Central memory CD8-positive, alpha-beta T cell (primary cell): ENCODE measurements around the gene FBXO48.

ENCODE experiments used
- ATAC-seq: fragments of 150-1000 bp; cut with Tn5 transposase; replicated peaks from 2 replicates; pipeline ENCODE4 v1.10.0; 2022; ENCODE audit warnings: mild to moderate bottlenecking, moderate FRiP score, moderate number of reproducible peaks; ENCODE audit not compliant: poor library complexity, severe bottlenecking; ENCODE audit errors: extremely low read depth
- DNase-seq, 2 donors: peaks; one replicate each; pipeline ENCODE4 v3.0.0; 2021; ENCODE audit warnings: low spot score in 2 of 2
- H3K27ac Mint-ChIP-seq: one replicate; pipeline ENCODE4 v1.8.0; 2022; ENCODE audit warnings: low read depth, mild to moderate bottlenecking, moderate library complexity, mixed read lengths
- H3K27me3 Mint-ChIP-seq: one replicate; pipeline ENCODE4 v1.8.0; 2022; ENCODE audit warnings: mixed read lengths
- H3K36me3 Mint-ChIP-seq: one replicate; pipeline ENCODE4 v1.8.0; 2022; ENCODE audit warnings: mild to moderate bottlenecking, moderate library complexity, mixed read lengths; ENCODE audit not compliant: insufficient read depth
- H3K4me1 Mint-ChIP-seq: one replicate; pipeline ENCODE4 v1.8.0; 2022; ENCODE audit warnings: mixed read lengths
- H3K4me3 Mint-ChIP-seq: one replicate; pipeline ENCODE4 v1.8.0; 2022; ENCODE audit warnings: mild to moderate bottlenecking, moderate library complexity, mixed read lengths
- H3K9me3 Mint-ChIP-seq: one replicate; pipeline ENCODE4 v1.8.0; 2022; ENCODE audit warnings: mixed read lengths

The FBXO48 gene, protein sequence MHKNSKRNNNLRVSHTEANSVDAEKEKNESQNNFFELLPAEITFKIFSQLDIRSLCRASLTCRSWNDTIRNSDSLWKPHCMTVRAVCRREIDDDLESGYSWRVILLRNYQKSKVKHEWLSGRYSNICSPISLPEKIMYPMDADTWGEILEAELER

DNA sequence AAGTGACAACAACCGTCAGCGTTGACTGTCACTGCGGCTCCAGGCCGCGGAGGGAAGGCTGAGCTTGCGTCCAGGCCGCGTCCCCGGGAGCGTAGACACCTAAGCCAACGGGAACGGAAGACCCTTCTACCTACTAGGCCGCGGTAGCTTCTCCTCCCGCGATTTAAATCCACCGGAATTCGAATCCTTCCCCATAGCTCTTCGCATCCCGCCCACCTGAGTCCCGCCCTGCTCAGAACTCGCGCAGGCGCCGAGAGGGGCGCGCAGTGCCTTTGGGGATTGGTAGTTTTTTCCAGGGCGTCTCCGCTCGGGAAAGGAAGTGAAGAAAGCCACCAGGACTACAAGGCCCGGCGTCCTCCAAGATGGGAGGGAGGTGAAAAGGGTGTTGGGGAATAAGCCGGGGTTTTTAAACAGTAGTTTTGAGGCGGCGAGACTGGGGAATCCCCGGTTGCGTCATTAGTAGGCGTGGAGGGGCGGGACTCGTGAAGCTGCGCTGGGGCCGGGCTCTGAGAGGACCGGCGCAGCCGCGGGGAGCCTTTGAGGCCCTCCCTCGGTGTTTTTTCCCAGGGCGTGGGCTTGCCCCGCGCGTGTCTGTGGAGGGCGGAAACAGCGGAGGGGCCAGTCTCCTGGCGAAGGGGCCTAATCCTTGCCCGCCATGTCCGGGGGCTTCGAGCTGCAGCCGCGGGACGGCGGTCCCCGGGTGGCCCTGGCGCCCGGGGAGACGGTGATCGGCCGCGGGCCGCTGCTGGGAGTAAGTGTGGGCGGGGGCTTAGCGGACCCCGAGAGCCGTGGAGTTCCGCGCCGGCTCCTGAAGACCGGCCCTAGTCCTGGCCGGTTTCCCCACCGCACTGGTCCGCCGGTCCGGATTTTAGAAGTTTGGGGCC, at the start of gene FBXO48, which contains the start of gene APLF:
Gene FBXO48 (minus strand): TSS at position 218 of the 884 bp plus-strand sequence. CDS start 2,149 bp downstream, outside the sequence.
Gene APLF (plus strand): TSS at position 509 of the 884 bp plus-strand sequence. CDS start 147 bp downstream, at position 656.
- no peaks in the 10 kb centered on the region for H3K9me3 Mint-ChIP-seq
- H3K27ac Mint-ChIP-seq, result peak within 1 kb of the TSS; percentile 96
- peaks cover 44% of the 10 kb centered on the region for H3K4me1 Mint-ChIP-seq

GRCh38 chr2:68516051-68516955, 49.2 kb upstream of the FBXO48 start:
- H3K27ac Mint-ChIP-seq, result no peak overlapping the region

More for the DNA sequence above, at the start of gene FBXO48, which contains the start of gene APLF:
- Mint-ChIP-seq H3K36me3 (peaks cover 17% of the 10 kb centered on the region), H3K4me3 (peak within 1 kb of the TSS; percentile 96), H3K27me3 (no peaks in the 10 kb centered on the region)
- ATAC-seq (peak; percentile 88), DNase-seq (peak; percentile 96 to 99)

GRCh38 chr2:68514316-68514929, 47.3 kb upstream of the FBXO48 start:
- ATAC-seq, result no peak
- H3K4me3 Mint-ChIP-seq, result no peak overlapping the region
- no peaks in the 10 kb centered on the region for H3K36me3 Mint-ChIP-seq
- H3K4me1 Mint-ChIP-seq, result no peaks in the 10 kb centered on the region
- no peak overlapping the region for H3K27ac Mint-ChIP-seq
- DNase-seq, result no peak
- no peaks in the 10 kb centered on the region for H3K9me3 Mint-ChIP-seq
- no peaks in the 10 kb centered on the region for H3K27me3 Mint-ChIP-seq

More at GRCh38 chr2:68516051-68516955, 49.2 kb upstream of the FBXO48 start:
- DNase-seq (no peak), ATAC-seq (no peak)
- Mint-ChIP-seq H3K4me3 (no peak overlapping the region), H3K4me1 (no peaks in the 10 kb centered on the region), H3K36me3 (peaks cover 6% of the 10 kb centered on the region), H3K9me3 (no peaks in the 10 kb centered on the region), H3K27me3 (no peaks in the 10 kb centered on the region)

GRCh38 chr2:68512966-68513365, 45.9 kb upstream of the FBXO48 start:
- DNase-seq (no peak), ATAC-seq (no peak)
- no peak overlapping the region for H3K4me3 Mint-ChIP-seq
- H3K27ac Mint-ChIP-seq, result no peak overlapping the region
- H3K36me3 Mint-ChIP-seq, result no peaks in the 10 kb centered on the region
- no peaks in the 10 kb centered on the region for H3K9me3 Mint-ChIP-seq
- H3K27me3 Mint-ChIP-seq, result no peaks in the 10 kb centered on the region
- no peaks in the 10 kb centered on the region for H3K4me1 Mint-ChIP-seq

- Mint-ChIP-seq H3K9me3 (no peaks in the 10 kb centered on the region), H3K4me1 (no peaks in the 10 kb centered on the region), H3K36me3 (no peaks in the 10 kb centered on the region), H3K27ac (no peak overlapping the region), H3K4me3 (no peak overlapping the region), H3K27me3 (no peaks in the 10 kb centered on the region)
- no peak for DNase-seq
- no peak for ATAC-seq
Measured at GRCh38 chr2:68512326-68512725, 45.2 kb upstream of the FBXO48 start.

DNA sequence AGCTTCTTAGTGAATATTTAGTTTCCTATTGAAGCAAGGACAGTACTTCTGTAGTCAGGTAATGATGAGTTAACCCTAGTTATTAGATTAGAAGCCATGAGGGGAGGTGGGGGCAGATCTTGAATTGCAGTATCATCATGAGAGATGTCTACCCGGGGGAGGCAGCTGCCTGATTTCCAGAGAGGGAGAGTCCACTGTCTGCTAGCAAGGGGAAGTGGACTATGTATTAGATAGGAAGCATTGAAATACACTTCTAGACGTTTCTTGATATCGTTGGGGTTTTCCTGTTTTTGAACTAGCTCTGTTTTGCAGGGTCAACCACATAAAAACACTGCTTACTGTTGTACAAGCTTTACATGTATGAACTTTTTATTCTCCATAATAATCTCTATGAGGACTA, 39.1 kb upstream of the FBXO48 start:
- Mint-ChIP-seq H3K9me3 (no peaks in the 10 kb centered on the region), H3K36me3 (no peaks in the 10 kb centered on the region), H3K27ac (peak overlapping the region; percentile 4), H3K27me3 (no peaks in the 10 kb centered on the region), H3K4me3 (peak overlapping the region; percentile 6), H3K4me1 (peaks cover 13% of the 10 kb centered on the region)
- ATAC-seq, result peak; percentile 40
- no peak for DNase-seq

GRCh38 chr2:68505603-68506159, 38.6 kb upstream of the FBXO48 start:
- peak overlapping the region; percentile 6 for H3K4me3 Mint-ChIP-seq
- H3K4me1 Mint-ChIP-seq, result peaks cover 13% of the 10 kb centered on the region
- no peaks in the 10 kb centered on the region for H3K36me3 Mint-ChIP-seq
- peak overlapping the region; percentile 4 for H3K27ac Mint-ChIP-seq
- DNase-seq (no peak), ATAC-seq (no peak)
- no peaks in the 10 kb centered on the region for H3K27me3 Mint-ChIP-seq
- no peaks in the 10 kb centered on the region for H3K9me3 Mint-ChIP-seq

DNA sequence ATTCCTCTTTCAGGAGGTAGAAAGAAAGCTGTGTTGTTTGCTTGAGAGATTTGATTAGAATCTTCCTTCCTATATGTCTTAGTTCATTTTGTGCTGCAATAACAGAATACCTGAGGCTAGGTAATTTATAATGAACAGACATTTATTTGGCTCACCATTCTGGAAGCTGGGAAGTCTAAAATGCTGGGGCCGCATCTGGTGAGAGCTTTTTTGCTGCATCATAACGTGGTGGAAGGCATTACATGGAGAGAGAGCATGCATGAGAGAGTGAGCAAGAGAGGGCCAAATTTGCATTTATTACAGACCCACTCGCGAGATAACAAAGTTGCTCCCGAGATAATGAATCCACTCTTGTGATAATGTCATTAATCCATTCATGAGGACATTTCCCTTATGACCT, 34.7 kb upstream of the FBXO48 start:
- Mint-ChIP-seq H3K27me3 (no peaks in the 10 kb centered on the region), H3K4me3 (no peak overlapping the region), H3K36me3 (no peaks in the 10 kb centered on the region), H3K4me1 (peaks cover 13% of the 10 kb centered on the region), H3K27ac (no peak overlapping the region), H3K9me3 (peaks cover 3% of the 10 kb centered on the region)
- DNase-seq (no peak), ATAC-seq (no peak)

- no peaks in the 10 kb centered on the region for H3K36me3 Mint-ChIP-seq
- no peaks in the 10 kb centered on the region for H3K27me3 Mint-ChIP-seq
- H3K4me1 Mint-ChIP-seq, result peaks cover 3% of the 10 kb centered on the region
- no peak overlapping the region for H3K4me3 Mint-ChIP-seq
- H3K27ac Mint-ChIP-seq, result no peak overlapping the region
- DNase-seq (no peak), ATAC-seq (no peak)
- H3K9me3 Mint-ChIP-seq, result peaks cover 7% of the 10 kb centered on the region
Measured at GRCh38 chr2:68500649-68501048, 33.6 kb upstream of the FBXO48 start.

DNA sequence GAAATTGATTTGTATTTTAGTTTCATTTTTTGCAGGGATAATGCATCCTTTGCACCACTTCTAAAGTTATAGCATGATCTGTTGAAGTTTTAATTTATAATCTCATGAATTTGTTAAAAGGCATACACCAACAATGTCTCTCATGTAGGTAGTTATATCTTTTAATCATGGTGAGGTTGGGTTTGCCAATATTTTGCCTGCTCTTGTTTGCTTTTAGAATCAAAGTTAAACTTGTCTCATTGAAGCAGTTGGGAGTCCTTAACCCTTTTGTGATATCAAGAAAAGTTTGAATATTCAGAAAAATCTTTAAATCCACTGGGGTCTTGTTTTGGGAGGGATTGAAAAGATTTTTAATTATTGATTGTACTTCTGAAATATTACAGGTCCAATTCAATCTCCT, 32.0 kb upstream of the FBXO48 start:
- H3K27me3 Mint-ChIP-seq, result no peaks in the 10 kb centered on the region
- no peak overlapping the region for H3K27ac Mint-ChIP-seq
- ATAC-seq (no peak), DNase-seq (no peak)
- H3K36me3 Mint-ChIP-seq, result no peaks in the 10 kb centered on the region
- H3K4me3 Mint-ChIP-seq, result no peak overlapping the region
- peaks cover 7% of the 10 kb centered on the region for H3K9me3 Mint-ChIP-seq
- no peaks in the 10 kb centered on the region for H3K4me1 Mint-ChIP-seq

DNA sequence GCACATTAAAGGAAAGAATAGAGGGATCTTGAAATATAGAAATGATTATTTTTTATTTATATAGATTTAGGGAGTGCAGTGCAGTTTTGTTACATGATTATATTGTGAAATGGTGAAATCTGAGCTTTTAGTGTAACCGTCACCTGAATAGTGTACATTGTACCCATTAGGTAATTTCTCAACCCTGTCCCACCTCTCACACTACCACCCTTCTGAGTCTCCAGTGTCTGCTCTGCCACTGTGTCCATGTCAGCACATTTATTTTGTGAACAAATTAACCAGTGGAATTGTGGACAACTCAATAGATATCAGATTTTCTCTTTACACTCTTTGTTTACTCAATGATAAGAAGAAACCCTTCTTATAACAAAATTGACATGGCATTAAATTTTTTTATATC, 24.5 kb upstream of the FBXO48 start:
- H3K36me3 Mint-ChIP-seq, result peaks cover 3% of the 10 kb centered on the region
- ATAC-seq, result no peak

GRCh38 chr2:68489282-68489681, 22.2 kb upstream of the FBXO48 start:
- H3K27me3 Mint-ChIP-seq, result no peaks in the 10 kb centered on the region
- H3K4me3 Mint-ChIP-seq, result no peak overlapping the region
- DNase-seq, result no peak
- ATAC-seq, result no peak
- H3K27ac Mint-ChIP-seq, result no peak overlapping the region
- H3K9me3 Mint-ChIP-seq, result no peaks in the 10 kb centered on the region
- H3K36me3 Mint-ChIP-seq, result peaks cover 3% of the 10 kb centered on the region
- H3K4me1 Mint-ChIP-seq, result no peaks in the 10 kb centered on the region

More for the DNA sequence above, 24.5 kb upstream of the FBXO48 start:
- Mint-ChIP-seq H3K4me1 (no peaks in the 10 kb centered on the region), H3K27me3 (no peaks in the 10 kb centered on the region), H3K27ac (no peak overlapping the region), H3K9me3 (peaks cover 2% of the 10 kb centered on the region), H3K4me3 (no peak overlapping the region)
- no peak for DNase-seq
